HepG2 (cell line): ENCODE measurements around the gene ABCC2. TPM values are rescaled to one million over a fixed set of nuclear protein-coding genes. Genes with fewer than 3 reads are reported as not detected.
A peak's percentile ranks its signal among the peaks of the same experiment; 100 is the strongest.

ENCODE experiments used
- ATF6 ChIP-seq: sonication (generic); formaldehyde crosslinking; conservative IDR thresholded peaks from 2 replicates; pipeline ENCODE4 v1.4.0; 2020; ENCODE audit warnings: missing genetic modification reagents
- MLLT10 ChIP-seq: sonication (generic); formaldehyde crosslinking; IDR thresholded peaks from 2 replicates; pipeline ENCODE4 v1.4.0; 2020; ENCODE audit warnings: missing genetic modification reagents
- REL ChIP-seq: sonication (generic); formaldehyde crosslinking; conservative IDR thresholded peaks from 2 replicates; pipeline ENCODE4 v1.8.0; 2022; ENCODE audit warnings: mild to moderate bottlenecking, missing genetic modification reagents, moderate library complexity
- SMC3 ChIP-seq: IDR thresholded peaks from 2 replicates; pipeline ENCODE4 v1.6.1; 2011; ENCODE audit warnings: low read length, improper control_type of control experiment
- ZFYVE20 ChIP-seq: sonication (generic); formaldehyde crosslinking; IDR thresholded peaks from 2 replicates; pipeline ENCODE4 v1.8.0; 2023; ENCODE audit warnings: low read depth, mild to moderate bottlenecking, moderate library complexity, missing genetic modification reagents, borderline replicate concordance
- ZNF205 ChIP-seq: IDR thresholded peaks from 2 replicates; pipeline ENCODE4 v1.6.1; 2018; ENCODE audit warnings: missing biosample characterization, missing genetic modification reagents
- ZNF331 ChIP-seq: sonication (generic); formaldehyde crosslinking; IDR thresholded peaks from 2 replicates; pipeline ENCODE4 v1.4.0; 2020; ENCODE audit warnings: missing genetic modification reagents
- ZNF335 ChIP-seq: sonication (generic); formaldehyde crosslinking; IDR thresholded peaks from 2 replicates; pipeline ENCODE4 v1.4.0; 2020; ENCODE audit warnings: missing genetic modification reagents
- ZNF33A ChIP-seq: sonication (generic); formaldehyde crosslinking; IDR thresholded peaks from 2 replicates; pipeline ENCODE4 v1.5.1; 2020; ENCODE audit warnings: missing genetic modification reagents, mild to moderate bottlenecking, moderate library complexity, borderline replicate concordance
- ZNF414 ChIP-seq: sonication (generic); formaldehyde crosslinking; IDR thresholded peaks from 2 replicates; pipeline ENCODE4 v1.5.0; 2020; ENCODE audit warnings: missing genetic modification reagents
- polyA plus RNA-seq, 8 experiments: library from polyadenylated mRNA; depleted of rRNA in 3 of 8; stranded (reverse) in 7 of 8; unstranded in 1 of 8; fragments of >200 nt; fragmentation: Illumina TruSeq in 4 of 8; extraction: Trizol in 4 of 8; gene quantifications; 2 replicates each; pipeline versions ENCODE4 v1.2.1 to v1.2.3, GENCODE V29; 2011 to 2016; ENCODE audit warnings: low read depth in 4 of 8, missing spikeins in 1 of 8, mixed read lengths in 1 of 8; ENCODE audit not compliant: insufficient read depth in 1 of 8
- total RNA-seq, 5 experiments: library from RNA; depleted of rRNA; stranded (reverse); fragments of >200 nt; fragmentation: Illumina TruSeq; extraction: Trizol; gene quantifications; 2 replicates each; pipeline ENCODE4 v1.2.3, GENCODE V29; 2016; ENCODE audit warnings: low read depth in 1 of 5
- TF ChIP-seq, protein P1 (sequence below), 2 experiments: sonication (generic) in 1 of 2; formaldehyde crosslinking in 1 of 2; IDR thresholded peaks; 2 replicates each; pipeline versions ENCODE4 v1.6.1 to v1.9.0; 2014 to 2022; ENCODE audit warnings: antibody characterized with exemption in 1 of 2, borderline replicate concordance in 1 of 2, inconsistent platforms in 1 of 2, low read depth in 1 of 2, missing genetic modification reagents in 1 of 2
- TF ChIP-seq, protein P2 (sequence below): sonication (generic); formaldehyde crosslinking; IDR thresholded peaks from 2 replicates; pipeline ENCODE4 v1.4.0; 2020; ENCODE audit warnings: missing genetic modification reagents
- TF ChIP-seq, protein P3 (sequence below): sonication (generic); formaldehyde crosslinking; IDR thresholded peaks from 2 replicates; pipeline ENCODE4 v1.5.0; 2020; ENCODE audit warnings: mild to moderate bottlenecking, low read depth, missing genetic modification reagents, borderline replicate concordance
- TF ChIP-seq, protein P4 (sequence below): IDR thresholded peaks from 2 replicates; pipeline ENCODE4 v1.6.1; 2016; ENCODE audit warnings: missing biosample characterization, missing genetic modification reagents, low read depth

The ABCC2 gene
- total and polyA plus RNA-seq, 2 of the 13 experiments (the other 11 are each of a cell fraction or from before 2014, with no cell fraction given) = 181 to 497 TPM

GRCh38 chr10:99782447-99783286, at the start of gene ABCC2 (continued):
- TF ChIP-seq, protein P1, sequence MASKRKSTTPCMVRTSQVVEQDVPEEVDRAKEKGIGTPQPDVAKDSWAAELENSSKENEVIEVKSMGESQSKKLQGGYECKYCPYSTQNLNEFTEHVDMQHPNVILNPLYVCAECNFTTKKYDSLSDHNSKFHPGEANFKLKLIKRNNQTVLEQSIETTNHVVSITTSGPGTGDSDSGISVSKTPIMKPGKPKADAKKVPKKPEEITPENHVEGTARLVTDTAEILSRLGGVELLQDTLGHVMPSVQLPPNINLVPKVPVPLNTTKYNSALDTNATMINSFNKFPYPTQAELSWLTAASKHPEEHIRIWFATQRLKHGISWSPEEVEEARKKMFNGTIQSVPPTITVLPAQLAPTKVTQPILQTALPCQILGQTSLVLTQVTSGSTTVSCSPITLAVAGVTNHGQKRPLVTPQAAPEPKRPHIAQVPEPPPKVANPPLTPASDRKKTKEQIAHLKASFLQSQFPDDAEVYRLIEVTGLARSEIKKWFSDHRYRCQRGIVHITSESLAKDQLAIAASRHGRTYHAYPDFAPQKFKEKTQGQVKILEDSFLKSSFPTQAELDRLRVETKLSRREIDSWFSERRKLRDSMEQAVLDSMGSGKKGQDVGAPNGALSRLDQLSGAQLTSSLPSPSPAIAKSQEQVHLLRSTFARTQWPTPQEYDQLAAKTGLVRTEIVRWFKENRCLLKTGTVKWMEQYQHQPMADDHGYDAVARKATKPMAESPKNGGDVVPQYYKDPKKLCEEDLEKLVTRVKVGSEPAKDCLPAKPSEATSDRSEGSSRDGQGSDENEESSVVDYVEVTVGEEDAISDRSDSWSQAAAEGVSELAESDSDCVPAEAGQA (IDR thresholded peaks at IDR 0.05; ENCODE audit: low read depth) = peak; percentile 39; the same call in 1 of the 2 replicates
- TF ChIP-seq, protein P1 (CRISPR knock-in tag; IDR thresholded peaks at IDR 0.05; ENCODE audit: borderline replicate concordance) = no peak
- TF ChIP-seq ZNF331 (CRISPR knock-in tag) (peak; percentile 63; the same call in 1 of the 2 replicates), ZNF205 (CRISPR knock-in tag) (peak; percentile 67; the same call in 1 of the 2 replicates), SMC3 (0 out of 2 replicates have a peak, but pooled peaks have one; percentile 6), ZNF414 (CRISPR knock-in tag) (peak; percentile 72; the same call in 1 of the 2 replicates), MLLT10 (CRISPR knock-in tag) (0 out of 2 replicates have a peak, but pooled peaks have one; percentile 13), ATF6 (CRISPR knock-in tag) (0 out of 2 replicates have a peak, but pooled peaks have one; percentile 39), ZFYVE20 (CRISPR knock-in tag) (no peak), ZNF335 (CRISPR knock-in tag) (peak; percentile 76; the same call in 1 of the 2 replicates), ZNF33A (no peak), REL (no peak)
- TF ChIP-seq, protein P2, sequence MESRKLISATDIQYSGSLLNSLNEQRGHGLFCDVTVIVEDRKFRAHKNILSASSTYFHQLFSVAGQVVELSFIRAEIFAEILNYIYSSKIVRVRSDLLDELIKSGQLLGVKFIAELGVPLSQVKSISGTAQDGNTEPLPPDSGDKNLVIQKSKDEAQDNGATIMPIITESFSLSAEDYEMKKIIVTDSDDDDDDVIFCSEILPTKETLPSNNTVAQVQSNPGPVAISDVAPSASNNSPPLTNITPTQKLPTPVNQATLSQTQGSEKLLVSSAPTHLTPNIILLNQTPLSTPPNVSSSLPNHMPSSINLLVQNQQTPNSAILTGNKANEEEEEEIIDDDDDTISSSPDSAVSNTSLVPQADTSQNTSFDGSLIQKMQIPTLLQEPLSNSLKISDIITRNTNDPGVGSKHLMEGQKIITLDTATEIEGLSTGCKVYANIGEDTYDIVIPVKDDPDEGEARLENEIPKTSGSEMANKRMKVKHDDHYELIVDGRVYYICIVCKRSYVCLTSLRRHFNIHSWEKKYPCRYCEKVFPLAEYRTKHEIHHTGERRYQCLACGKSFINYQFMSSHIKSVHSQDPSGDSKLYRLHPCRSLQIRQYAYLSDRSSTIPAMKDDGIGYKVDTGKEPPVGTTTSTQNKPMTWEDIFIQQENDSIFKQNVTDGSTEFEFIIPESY (CRISPR knock-in tag) = no peak
- TF ChIP-seq, protein P3, sequence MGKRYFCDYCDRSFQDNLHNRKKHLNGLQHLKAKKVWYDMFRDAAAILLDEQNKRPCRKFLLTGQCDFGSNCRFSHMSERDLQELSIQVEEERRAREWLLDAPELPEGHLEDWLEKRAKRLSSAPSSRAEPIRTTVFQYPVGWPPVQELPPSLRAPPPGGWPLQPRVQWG (CRISPR knock-in tag) = no peak
- TF ChIP-seq, protein P4, sequence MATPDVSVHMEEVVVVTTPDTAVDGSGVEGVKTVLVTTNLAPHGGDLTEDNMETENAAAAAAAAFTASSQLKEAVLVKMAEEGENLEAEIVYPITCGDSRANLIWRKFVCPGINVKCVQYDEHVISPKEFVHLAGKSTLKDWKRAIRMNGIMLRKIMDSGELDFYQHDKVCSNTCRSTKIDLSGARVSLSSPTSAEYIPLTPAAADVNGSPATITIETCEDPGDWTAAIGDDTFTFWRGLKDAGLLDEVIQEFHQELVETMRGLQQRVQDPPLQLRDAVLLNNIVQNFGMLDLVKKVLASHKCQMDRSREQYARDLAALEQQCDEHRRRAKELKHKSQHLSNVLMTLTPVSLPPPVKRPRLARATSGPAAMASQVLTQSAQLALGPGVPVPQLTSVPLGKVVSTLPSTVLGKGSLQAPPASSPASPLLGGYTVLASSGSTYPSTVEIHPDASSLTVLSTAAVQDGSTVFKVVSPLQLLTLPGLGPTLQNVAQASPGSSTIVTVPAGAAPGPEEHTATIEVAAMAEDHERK (CRISPR knock-in tag) = no peak
